Naive B cell (primary cell): ENCODE results near the gene HOXA13. TPM values are rescaled to one million over a fixed set of nuclear protein-coding genes. Genes with fewer than 3 reads are reported as not detected.

ENCODE experiments used
- polyA plus RNA-seq, 6 donors: library from polyadenylated mRNA; unstranded; fragments of 300-500 nt; fragmentation: Illumina TruSeq; gene quantifications; one replicate each; pipeline ENCODE4 v1.2.3, GENCODE V29; 2021; ENCODE audit warnings: low read depth in 6 of 6

HOXA13 gene
- polyA plus RNA-seq, 6 donors from 2014 or later = not detected

Other genes starting within 250 kb of the HOXA13 start
- under 1 TPM in 1 of 6 donors, not detected in 5; 0.22 TPM for gene HOXA1, start 104.1 kb downstream of the HOXA13 start, polyA plus RNA-seq
- not detected for gene HOXA2, start 97.4 kb downstream of the HOXA13 start, polyA plus RNA-seq
- not detected for gene HOXA4, start 69.3 kb downstream of the HOXA13 start, polyA plus RNA-seq
- not detected for gene HOXA5, start 56.4 kb downstream of the HOXA13 start, polyA plus RNA-seq
- not detected for gene HOXA6, start 52.3 kb downstream of the HOXA13 start, polyA plus RNA-seq
- gene HOXA3, start 47.5 kb downstream of the HOXA13 start, polyA plus RNA-seq = not detected
- not detected for gene HOXA7, start 43.4 kb downstream of the HOXA13 start, polyA plus RNA-seq
- not detected for gene HOXA9, start 34.6 kb downstream of the HOXA13 start, polyA plus RNA-seq
- gene HOXA10, start 25.8 kb downstream of the HOXA13 start, polyA plus RNA-seq = not detected
- not detected for gene HOXA11, start 14.9 kb downstream of the HOXA13 start, polyA plus RNA-seq
- gene EVX1, start 42.7 kb upstream of the HOXA13 start, polyA plus RNA-seq = not detected